ENCODE results near the gene GMDS.

Gene GMDS

GRCh38 chr6:2173203-2173961 is 72.0 kb downstream of the GMDS start:
- no peak for TF ChIP-seq CTCF (IDR thresholded peaks at IDR 0.05; ENCODE audit: control insufficient read depth, insufficient read depth, low read depth, low read length, missing control alignments)
- DNase-seq (ENCODE audit: low read depth), result no peak
- no peak overlapping the region for H3K4me3 ChIP-seq (ENCODE audit: control insufficient read depth, low read depth, low read length)

GRCh38 chr6:2171728-2172127 is 73.7 kb downstream of the GMDS start:
- no peak for TF ChIP-seq CTCF (IDR thresholded peaks at IDR 0.05; ENCODE audit: control insufficient read depth, insufficient read depth, low read depth, low read length, missing control alignments)
- H3K4me3 ChIP-seq (ENCODE audit: control insufficient read depth, low read depth, low read length), result no peak overlapping the region
- DNase-seq (ENCODE audit: low read depth), result no peak

DNA sequence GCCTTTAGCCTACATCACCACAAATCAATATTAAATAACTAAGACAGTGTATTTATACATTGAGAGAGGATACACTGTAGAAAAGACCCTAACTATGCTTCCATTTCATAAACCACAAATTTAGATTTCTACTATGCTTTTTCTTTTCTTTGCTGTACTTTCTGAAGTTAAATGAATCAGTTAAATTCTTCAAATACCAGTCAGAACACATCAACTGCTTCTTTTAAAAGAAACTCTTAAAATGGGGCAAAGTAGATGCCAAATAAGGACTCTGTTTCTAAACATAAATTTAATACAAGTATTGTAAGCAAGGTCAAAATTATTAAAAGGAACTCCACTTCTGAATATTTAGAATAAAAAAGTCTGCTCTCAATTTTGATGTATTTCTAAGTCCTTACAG is 76.9 kb downstream of the GMDS start:
- TF ChIP-seq CTCF (IDR thresholded peaks at IDR 0.05; ENCODE audit: control insufficient read depth, insufficient read depth, low read depth, low read length, missing control alignments), result no peak
- H3K4me3 ChIP-seq (ENCODE audit: control insufficient read depth, low read depth, low read length), result no peak overlapping the region
- no peak for DNase-seq (ENCODE audit: low read depth)

DNA sequence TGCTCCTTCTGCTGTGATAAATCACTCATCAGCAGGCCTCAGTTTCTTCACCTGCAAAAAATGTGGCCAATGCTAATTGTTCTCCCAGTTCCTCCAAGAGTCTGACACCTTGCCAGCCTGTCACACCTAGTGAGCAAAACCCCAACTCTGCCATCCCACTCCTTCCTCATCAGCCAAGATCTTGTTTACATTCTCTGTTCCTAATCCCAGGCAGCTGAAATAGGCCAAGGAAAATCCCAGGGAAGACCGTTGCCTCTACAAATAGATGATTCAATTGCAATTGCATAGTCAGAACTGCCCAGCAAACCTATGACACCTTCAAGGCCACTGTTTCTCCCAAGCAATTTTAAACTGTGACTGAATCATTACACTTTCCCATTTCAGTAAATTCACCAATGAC is 78.7 kb downstream of the GMDS start:
- DNase-seq (ENCODE audit: low read depth), result no peak
- H3K4me3 ChIP-seq (ENCODE audit: control insufficient read depth, low read depth, low read length), result no peak overlapping the region
- TF ChIP-seq CTCF (IDR thresholded peaks at IDR 0.05; ENCODE audit: control insufficient read depth, insufficient read depth, low read depth, low read length, missing control alignments), result no peak

GRCh38 chr6:2165286-2165685 is 80.1 kb downstream of the GMDS start:
- TF ChIP-seq CTCF (IDR thresholded peaks at IDR 0.05; ENCODE audit: control insufficient read depth, insufficient read depth, low read depth, low read length, missing control alignments), result no peak
- no peak overlapping the region for H3K4me3 ChIP-seq (ENCODE audit: control insufficient read depth, low read depth, low read length)
- DNase-seq (ENCODE audit: low read depth), result no peak

- no peak for DNase-seq (ENCODE audit: low read depth)
- no peak overlapping the region for H3K4me3 ChIP-seq (ENCODE audit: control insufficient read depth, low read depth, low read length)
- no peak for TF ChIP-seq CTCF (IDR thresholded peaks at IDR 0.05; ENCODE audit: control insufficient read depth, insufficient read depth, low read depth, low read length, missing control alignments)
These were observed 80.9 kb downstream of the GMDS start for GRCh38 chr6:2164481-2164880.

Measured in AG09309 (cell line).